GM12878 (cell line): ENCODE results near the gene ANLN. TPM values are rescaled to one million over a fixed set of nuclear protein-coding genes. Genes with fewer than 3 reads are reported as not detected.

Experiments
- ATF7 ChIP-seq: fragments of 450-650 bp; IDR thresholded peaks from 2 replicates; pipeline ENCODE4 v1.6.1; 2016; ENCODE audit warnings: low read depth, mild to moderate bottlenecking
- BACH1 ChIP-seq: fragments of 450-650 bp; IDR thresholded peaks from 2 replicates; pipeline ENCODE4 v1.6.1; 2017; ENCODE audit warnings: mild to moderate bottlenecking, borderline replicate concordance
- BCL11A ChIP-seq: IDR thresholded peaks from 2 replicates; pipeline ENCODE4 v1.6.1; 2011; ENCODE audit warnings: low read depth, low read length
- DPF2 ChIP-seq: fragments of 450-650 bp; IDR thresholded peaks from 2 replicates; pipeline ENCODE4 v1.6.1; 2017; ENCODE audit warnings: mild to moderate bottlenecking
- E2F4 ChIP-seq: IDR thresholded peaks from 2 replicates; pipeline ENCODE4 v1.6.1; 2012; ENCODE audit warnings: low read depth, low read length, improper control_type of control experiment
- HDAC2 ChIP-seq: fragments of 200-600 bp; sonication (generic); IDR thresholded peaks from 2 replicates; pipeline ENCODE4 v1.6.1; 2017
- HDAC6 ChIP-seq: fragments of 200-600 bp; sonication (generic); IDR thresholded peaks from one replicate; pipeline ENCODE4 v1.8.0; 2017; ENCODE audit warnings: antibody characterized with exemption; ENCODE audit not compliant: unreplicated experiment
- HDGF ChIP-seq: fragments of 450-650 bp; IDR thresholded peaks from 2 replicates; pipeline ENCODE4 v1.6.1; 2016; ENCODE audit warnings: antibody characterized with exemption
- IRF5 ChIP-seq: fragments of 450-650 bp; IDR thresholded peaks from 2 replicates; pipeline ENCODE4 v1.6.1; 2017; ENCODE audit warnings: borderline replicate concordance
- KAT2A ChIP-seq: conservative IDR thresholded peaks from 2 replicates; pipeline ENCODE4 v1.6.1; 2011; ENCODE audit warnings: low read depth, low read length; ENCODE audit not compliant: control insufficient read depth
- MLLT1 ChIP-seq: fragments of 450-650 bp; IDR thresholded peaks from 2 replicates; pipeline ENCODE4 v1.6.1; 2016; ENCODE audit warnings: mild to moderate bottlenecking
- MXI1 ChIP-seq: fragments of 150-350 bp; IDR thresholded peaks from 2 replicates; pipeline ENCODE4 v1.6.1; 2011; ENCODE audit warnings: low read depth, mild to moderate bottlenecking, inconsistent platforms, low read length, improper control_type of control experiment
- NBN ChIP-seq: fragments of 450-650 bp; IDR thresholded peaks from 2 replicates; pipeline ENCODE4 v1.6.1; 2016
- PAX5 ChIP-seq: IDR thresholded peaks from 2 replicates; pipeline ENCODE4 v1.6.1; 2011; ENCODE audit warnings: low read depth, low read length, borderline replicate concordance
- POLR2AphosphoS2 ChIP-seq: IDR thresholded peaks from 2 replicates; pipeline ENCODE4 v1.6.1; 2011; ENCODE audit warnings: low read depth, mild to moderate bottlenecking, low read length, improper control_type of control experiment, moderate library complexity
- RUNX3 ChIP-seq: IDR thresholded peaks from 2 replicates; pipeline ENCODE4 v1.6.1; 2012; ENCODE audit warnings: low read length, inconsistent platforms
- SIN3A ChIP-seq: IDR thresholded peaks from 2 replicates; pipeline ENCODE4 v1.6.1; 2012; ENCODE audit warnings: low read depth, low read length, improper control_type of control experiment
- SMAD5 ChIP-seq: IDR thresholded peaks from 2 replicates; pipeline ENCODE4 v1.6.1; 2016; ENCODE audit warnings: antibody characterized with exemption, low read depth
- SPI1 ChIP-seq: IDR thresholded peaks from 2 replicates; pipeline ENCODE4 v1.6.1; 2011; ENCODE audit warnings: low read depth, mild to moderate bottlenecking, low read length, moderate library complexity, borderline replicate concordance; ENCODE audit not compliant: insufficient read depth
- TBL1XR1 ChIP-seq: IDR thresholded peaks from 2 replicates; pipeline ENCODE4 v1.6.1; 2012; ENCODE audit warnings: low read depth, low read length, improper control_type of control experiment
- USF2 ChIP-seq: IDR thresholded peaks from 2 replicates; pipeline ENCODE4 v1.6.1; 2011; ENCODE audit warnings: low read depth, low read length, improper control_type of control experiment, borderline replicate concordance
- ZBTB11 ChIP-seq: fragments of 450-650 bp; formaldehyde crosslinking; IDR thresholded peaks from 2 replicates; pipeline ENCODE4 v1.5.0; 2022; ENCODE audit warnings: mild to moderate bottlenecking, missing genetic modification characterization
- ZNF217 ChIP-seq: fragments of 450-650 bp; IDR thresholded peaks from 2 replicates; pipeline ENCODE4 v1.6.1; 2017; ENCODE audit warnings: antibody characterized with exemption, mild to moderate bottlenecking
- ZNF274 ChIP-seq: IDR thresholded peaks from one replicate; pipeline ENCODE4 v1.8.0; 2011; ENCODE audit not compliant: insufficient read length, insufficient read depth
- polyA plus RNA-seq, 11 experiments: library from polyadenylated mRNA; depleted of rRNA in 4 of 11; unstranded in 6 of 11; stranded (reverse) in 5 of 11; fragments of >200 nt; fragmentation: Nextera tagmentation in 4 of 11; fragmentation: Illumina TruSeq in 1 of 11; extraction: Ambion mirVana in 4 of 11; extraction: Trizol in 1 of 11; gene quantifications; 1 replicate in 1 of 11; 2 replicates in 10 of 11; pipeline versions ENCODE4 v1.2.1 to v1.2.3, GENCODE V29; 2011 to 2016; ENCODE audit warnings: inconsistent platforms in 2 of 11, missing spikeins in 2 of 11, low read depth in 1 of 11
- total RNA-seq, 4 experiments: library from RNA; depleted of rRNA in 3 of 4; stranded (reverse); fragments of >200 nt in 3 of 4; fragmentation: Illumina TruSeq in 1 of 4; extraction: Trizol in 1 of 4; gene quantifications; 2 replicates each; pipeline versions ENCODE4 v1.2.1 to v1.2.3, GENCODE V29; 2013 to 2021

ANLN gene
- total and polyA plus RNA-seq, 10 of the 15 experiments (the other 5 are each of a cell fraction or from before 2014, with no cell fraction given), result 9.5 to 32.1 (median 24.2) TPM

- TF ChIP-seq HDAC6, result no peak
- TF ChIP-seq USF2, result peak; percentile 80
- TF ChIP-seq MLLT1, result peak; percentile 44; the same call in 1 of the 2 replicates
- no peak; the same call in 1 of the 2 replicates for TF ChIP-seq ZNF217
- no peak; the same call in 1 of the 2 replicates for TF ChIP-seq BACH1
- TF ChIP-seq SMAD5, result no peak
- peak; percentile 31; the same call in 1 of the 2 replicates for TF ChIP-seq NBN
- TF ChIP-seq IRF5, result no peak
- TF ChIP-seq SIN3A, result peak; percentile 100
- peak; percentile 99 for TF ChIP-seq E2F4
- TF ChIP-seq TBL1XR1, result no peak; the same call in 1 of the 2 replicates
- TF ChIP-seq HDGF, result no peak
- no peak for TF ChIP-seq ATF7
- TF ChIP-seq MXI1, result peak; percentile 89; the same call in 1 of the 2 replicates
- peak; percentile 46; the same call in 1 of the 2 replicates for TF ChIP-seq DPF2
- no peak for TF ChIP-seq POLR2AphosphoS2
- TF ChIP-seq PAX5, result peak; percentile 95
- no peak for TF ChIP-seq ZNF274
- TF ChIP-seq RUNX3, result no peak; the same call in 1 of the 2 replicates
- TF ChIP-seq SPI1, result no peak
- peak; percentile 82; the same call in 1 of the 2 replicates for TF ChIP-seq HDAC2
- no peak for TF ChIP-seq ZBTB11 (CRISPR knock-in tag)
- TF ChIP-seq KAT2A, result no peak
- TF ChIP-seq BCL11A, result no peak
These were observed at the start of gene ANLN (continued) for GRCh38 chr7:36389371-36390198.
